ENCODE results near the gene AKR1C1.
"Not testable (repeated sequence)": the region's sequence is repeated elsewhere in the genome, so short reads cannot be mapped to it uniquely, and the experiment has no call there.

GRCh38 chr10:4962876-4963814 lies at the start of gene AKR1C1:
- not testable (repeated sequence) for TF ChIP-seq CTCF, POLR2A, EP300 (IDR thresholded peaks at IDR 0.05)

Data from ovary (tissue), 3 donors.